AG04450 (cell line): Measurements from ENCODE around the gene LRP5. TPM values are rescaled to one million over a fixed set of nuclear protein-coding genes. Genes with fewer than 3 reads are reported as not detected.

Experiments
- CTCF ChIA-PET: fragments of 300-600, 350-600 bp; formaldehyde crosslinking; extraction: SDS; loops from one replicate; lab custom pipeline; 2022; ENCODE audit warnings: antibody characterized with exemption, inconsistent platforms; lab: Charles Lee
- POLR2A ChIA-PET: fragments of 350-600 bp; formaldehyde crosslinking; extraction: SDS; loops from one replicate; lab custom pipeline; 2021; ENCODE audit warnings: antibody characterized with exemption, inconsistent platforms; lab: Yijun Ruan, JAX
- DNase-seq: peaks from one replicate; pipeline ENCODE4 v3.0.0-alpha.2; 2011; ENCODE audit warnings: low read depth, low spot score
- H3K27ac ChIP-seq: one replicate; pipeline ENCODE4 v1.5.1; 2012; ENCODE audit warnings: low read depth, low read length, control low read depth
- H3K27me3 ChIP-seq: one replicate; pipeline ENCODE4 v1.6.0; 2012; ENCODE audit warnings: low read length; ENCODE audit not compliant: control insufficient read depth, insufficient read depth
- H3K4me3 ChIP-seq: 2 replicates; pipeline ENCODE4 v1.5.1; 2011; ENCODE audit warnings: mild to moderate bottlenecking, low read depth, low read length, control low read depth
- H3K9me3 ChIP-seq: 2 replicates; pipeline ENCODE4 v1.5.1; 2012; ENCODE audit warnings: low read length; ENCODE audit not compliant: control insufficient read depth, insufficient read depth
- polyA plus RNA-seq: library from polyadenylated mRNA; depleted of rRNA; stranded (reverse); fragments of >200 nt; gene quantifications from 2 replicates; pipeline ENCODE4 v1.2.3, GENCODE V29; 2011
- TF ChIP-seq, protein P1 (sequence below): IDR thresholded peaks from 2 replicates; pipeline ENCODE4 v1.5.1; 2011; ENCODE audit warnings: low read depth, low read length, control low read depth, inconsistent platforms

The LRP5 gene
- polyA plus RNA-seq, 1 experiment, result 4.9 TPM

DNA sequence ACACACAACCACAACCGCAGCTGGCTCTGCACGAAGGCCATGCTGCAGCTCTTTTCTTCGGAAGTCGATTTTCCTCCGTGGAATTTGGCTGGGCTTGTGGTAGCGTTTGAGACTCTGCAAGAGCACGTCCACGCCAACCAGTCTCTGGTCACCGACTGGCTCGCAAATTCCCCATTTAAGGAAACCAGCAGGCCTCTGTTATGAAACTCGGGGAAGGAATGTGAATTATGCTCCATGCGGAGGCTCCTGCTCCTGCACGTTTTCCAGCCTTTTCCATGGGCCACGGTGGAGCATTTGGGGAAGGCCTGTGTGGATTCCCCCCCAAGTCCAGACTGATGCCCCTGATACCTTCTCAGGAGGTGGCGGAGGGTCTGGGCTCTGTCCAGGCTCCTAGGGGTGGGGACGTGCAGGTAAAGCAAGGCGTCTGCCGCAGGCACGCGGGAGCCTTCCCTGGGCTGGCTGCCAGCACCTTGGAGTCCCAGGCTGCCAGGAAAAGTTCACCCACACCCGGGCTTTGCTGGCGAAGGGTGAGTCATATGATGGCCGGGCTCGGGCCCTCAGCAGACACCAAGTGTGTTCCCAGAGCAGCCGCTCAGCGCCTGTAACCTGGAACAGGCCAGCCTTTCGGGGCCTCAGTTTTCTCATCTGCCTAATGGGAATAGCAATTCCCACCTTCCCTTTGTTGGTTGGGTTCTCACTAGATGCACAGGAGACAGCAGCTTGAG, 41.9 kb downstream of the LRP5 start:
- TF ChIP-seq, protein P1, sequence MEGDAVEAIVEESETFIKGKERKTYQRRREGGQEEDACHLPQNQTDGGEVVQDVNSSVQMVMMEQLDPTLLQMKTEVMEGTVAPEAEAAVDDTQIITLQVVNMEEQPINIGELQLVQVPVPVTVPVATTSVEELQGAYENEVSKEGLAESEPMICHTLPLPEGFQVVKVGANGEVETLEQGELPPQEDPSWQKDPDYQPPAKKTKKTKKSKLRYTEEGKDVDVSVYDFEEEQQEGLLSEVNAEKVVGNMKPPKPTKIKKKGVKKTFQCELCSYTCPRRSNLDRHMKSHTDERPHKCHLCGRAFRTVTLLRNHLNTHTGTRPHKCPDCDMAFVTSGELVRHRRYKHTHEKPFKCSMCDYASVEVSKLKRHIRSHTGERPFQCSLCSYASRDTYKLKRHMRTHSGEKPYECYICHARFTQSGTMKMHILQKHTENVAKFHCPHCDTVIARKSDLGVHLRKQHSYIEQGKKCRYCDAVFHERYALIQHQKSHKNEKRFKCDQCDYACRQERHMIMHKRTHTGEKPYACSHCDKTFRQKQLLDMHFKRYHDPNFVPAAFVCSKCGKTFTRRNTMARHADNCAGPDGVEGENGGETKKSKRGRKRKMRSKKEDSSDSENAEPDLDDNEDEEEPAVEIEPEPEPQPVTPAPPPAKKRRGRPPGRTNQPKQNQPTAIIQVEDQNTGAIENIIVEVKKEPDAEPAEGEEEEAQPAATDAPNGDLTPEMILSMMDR, result no peak
- CTCF ChIA-PET, result no interaction called here

DNA sequence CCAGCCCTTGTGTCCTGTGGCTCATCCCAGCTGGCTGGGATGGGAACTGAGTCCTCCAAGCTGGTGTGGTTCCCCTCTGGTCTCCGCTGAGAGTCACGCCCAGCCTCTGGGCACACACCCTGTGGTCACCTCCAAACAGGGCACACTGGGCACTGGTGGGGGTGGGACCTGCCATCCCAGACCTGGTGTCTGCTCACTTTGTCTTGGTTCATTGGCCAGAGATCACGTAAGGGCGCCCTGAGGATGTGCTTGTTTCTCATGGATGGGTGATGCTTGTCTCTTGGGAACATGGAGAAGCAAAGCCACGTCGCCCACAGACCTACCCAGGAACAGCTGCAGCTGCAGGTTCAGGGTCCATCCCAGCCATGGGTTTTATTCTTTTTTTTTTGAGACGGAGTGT, 43.1 kb downstream of the LRP5 start:
- Histone ChIP-seq H3K27me3 (no peaks in the 10 kb centered on the region), H3K4me3 (no peak overlapping the region), H3K27ac (no peak overlapping the region), H3K9me3 (peaks cover 5% of the 10 kb centered on the region)
- CTCF ChIA-PET, result no interaction called here
- TF ChIP-seq, protein P1, result no peak
- POLR2A ChIA-PET, result interaction anchor here (1.0 kb wide), 1 partner anchor 24 kb away, joined by 3 read pairs; no protein-coding TSS in a partner anchor
- no peak for DNase-seq

More for the DNA sequence above, 41.9 kb downstream of the LRP5 start:
- Histone ChIP-seq H3K9me3 (peaks cover 5% of the 10 kb centered on the region), H3K4me3 (no peak overlapping the region; the same call in 1 of the 2 replicates), H3K27me3 (no peaks in the 10 kb centered on the region), H3K27ac (peak overlapping the region; percentile 93)
- peak; percentile 85 for DNase-seq
- POLR2A ChIA-PET, result interaction anchor here (1.5 to 1.6 kb wide), 2 partner anchors 26 to 83 kb away, joined by 4 to 10 read pairs; partner anchors contain the start of gene C11orf24

DNA sequence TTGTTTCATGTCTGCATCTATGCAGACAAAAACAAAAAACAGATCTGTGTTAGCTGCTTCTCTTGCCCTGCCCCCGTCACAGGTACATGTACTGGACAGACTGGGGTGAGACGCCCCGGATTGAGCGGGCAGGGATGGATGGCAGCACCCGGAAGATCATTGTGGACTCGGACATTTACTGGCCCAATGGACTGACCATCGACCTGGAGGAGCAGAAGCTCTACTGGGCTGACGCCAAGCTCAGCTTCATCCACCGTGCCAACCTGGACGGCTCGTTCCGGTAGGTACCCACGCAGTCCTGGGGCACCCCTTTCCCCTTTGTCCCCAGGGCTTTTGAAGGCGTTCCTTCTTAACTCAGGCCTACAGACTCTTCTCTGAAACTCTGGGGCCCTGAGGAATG, 45.2 kb downstream of the LRP5 start:
- ChIA-PET CTCF (interaction anchor here (0.6 to 1.6 kb wide), 2 partner anchors 19 to 27 kb away, joined by 3 to 5 read pairs; no protein-coding TSS in a partner anchor), POLR2A (no interaction called here)
- Histone ChIP-seq H3K27me3 (no peaks in the 10 kb centered on the region), H3K9me3 (peaks cover 5% of the 10 kb centered on the region), H3K27ac (no peak overlapping the region), H3K4me3 (no peak overlapping the region)
- TF ChIP-seq, protein P1, result no peak
- DNase-seq, result no peak

DNA sequence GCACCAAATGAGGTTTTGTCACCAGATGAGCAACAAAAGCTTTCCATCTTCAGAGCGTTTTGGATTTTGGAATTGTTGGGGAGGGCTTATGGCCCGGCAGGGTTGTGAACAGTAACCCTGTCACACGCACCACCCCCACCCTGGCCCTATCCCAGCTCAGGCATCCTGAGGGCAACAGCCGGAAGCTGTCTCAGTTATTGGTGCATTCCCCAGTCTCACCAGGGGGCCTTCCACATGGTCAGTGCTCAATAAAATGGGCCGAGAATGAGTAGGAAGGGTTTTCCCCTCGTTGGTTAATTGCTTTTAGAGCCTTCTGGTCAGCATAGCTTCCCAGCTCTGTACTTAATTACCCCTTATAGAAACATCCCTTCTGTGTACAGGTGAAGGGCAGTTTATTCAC, 46.0 kb downstream of the LRP5 start:
- ChIA-PET POLR2A (no interaction called here), CTCF (interaction anchor here (0.5 to 1.6 kb wide), 2 partner anchors 26 to 49 kb away, joined by 4 to 5 read pairs; no protein-coding TSS in a partner anchor)
- TF ChIP-seq, protein P1, result no peak
- peaks cover 5% of the 10 kb centered on the region for H3K9me3 ChIP-seq
- H3K27ac ChIP-seq, result no peak overlapping the region
- DNase-seq, result no peak
- H3K27me3 ChIP-seq, result no peaks in the 10 kb centered on the region
- no peak overlapping the region for H3K4me3 ChIP-seq

DNA sequence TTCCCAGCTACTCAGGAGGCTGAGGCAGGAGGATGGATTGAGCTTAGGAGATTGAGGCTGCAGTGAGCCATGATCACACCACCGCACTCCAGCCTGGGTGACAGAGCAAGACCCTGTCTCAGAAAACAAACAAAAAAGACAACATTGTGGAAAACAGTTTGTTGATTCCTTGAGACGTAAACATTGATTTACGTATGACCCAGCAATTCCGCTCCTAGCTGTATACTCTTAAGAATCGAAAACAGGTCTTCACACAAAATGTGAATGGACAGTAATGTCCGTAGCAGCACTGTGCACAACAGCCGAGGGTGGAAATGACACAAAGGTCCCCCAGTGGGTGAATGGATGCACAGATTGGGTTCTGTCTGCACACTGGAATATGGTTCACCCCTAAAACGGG, 49.3 kb downstream of the LRP5 start:
- Histone ChIP-seq H3K27me3 (no peaks in the 10 kb centered on the region), H3K9me3 (peaks cover 5% of the 10 kb centered on the region), H3K4me3 (no peak overlapping the region), H3K27ac (no peak overlapping the region)
- ChIA-PET POLR2A (no interaction called here), CTCF (no interaction called here)
- TF ChIP-seq, protein P1, result no peak
- no peak for DNase-seq
